GM13977 (cell line): ENCODE results near the gene CLDN11.

Experiments used
- DNase-seq: peaks from one replicate; pipeline ENCODE4 v3.0.0; 2012; ENCODE audit warnings: low spot score
- CTCF ChIP-seq: IDR thresholded peaks from 2 replicates; pipeline ENCODE4 v1.5.1; 2012; ENCODE audit warnings: mild to moderate bottlenecking, control low read depth; ENCODE audit not compliant: insufficient read depth; ENCODE audit errors: extremely low read depth, missing control alignments
- in situ Hi-C: fragments of 300-500 bp; cut with MboI; formaldehyde crosslinking; loops from one replicate; pipeline ENCODE4 v1.12.0; 2022; ENCODE audit warnings: low sequenced_read_pairs, low pct_unique_long_range_greater_than_20kb, mixed read lengths, inconsistent platforms; ENCODE audit not compliant: unreplicated experiment

CLDN11 gene

GRCh38 chr3:170483485-170484262 is 65.0 kb downstream of the CLDN11 start:
- no peak for DNase-seq
- peak; percentile 19 for TF ChIP-seq CTCF
- in situ Hi-C loops, result no loop called here
